HepG2 (cell line): ENCODE data around the gene MOB3C. TPM values are rescaled to one million over a fixed set of nuclear protein-coding genes. Genes with fewer than 3 reads are reported as not detected.

Source experiments
- BATF2 ChIP-seq: sonication (generic); formaldehyde crosslinking; IDR thresholded peaks from 2 replicates; pipeline ENCODE4 v1.8.0; 2022; ENCODE audit warnings: mild to moderate bottlenecking, missing genetic modification reagents, moderate library complexity
- BHLHE40 ChIP-seq: IDR thresholded peaks from 2 replicates; pipeline ENCODE4 v1.6.1; 2011; ENCODE audit warnings: low read length, improper control_type of control experiment
- BRF2 ChIP-seq: sonication (generic); formaldehyde crosslinking; IDR thresholded peaks from 2 replicates; pipeline ENCODE4 v1.8.1; 2022; ENCODE audit warnings: mild to moderate bottlenecking, missing genetic modification reagents
- GLI4 ChIP-seq: sonication (generic); formaldehyde crosslinking; IDR thresholded peaks from 2 replicates; pipeline ENCODE4 v1.5.1; 2020; ENCODE audit warnings: missing genetic modification reagents, mild to moderate bottlenecking, moderate library complexity, borderline replicate concordance
- HNF4G ChIP-seq, 2 experiments: sonication (generic) in 1 of 2; formaldehyde crosslinking in 1 of 2; IDR thresholded peaks; 2 replicates each; pipeline versions ENCODE4 v1.4.0 to v1.6.1; 2011 to 2020; ENCODE audit warnings: borderline replicate concordance in 2 of 2, low read depth in 2 of 2, mild to moderate bottlenecking in 2 of 2, low read length in 1 of 2, missing genetic modification reagents in 1 of 2, moderate library complexity in 1 of 2
- HOXA9 ChIP-seq: sonication (generic); formaldehyde crosslinking; IDR thresholded peaks from 2 replicates; pipeline ENCODE4 v1.8.1; 2022; ENCODE audit warnings: missing genetic modification reagents, mild to moderate bottlenecking, moderate library complexity, borderline replicate concordance
- KAT2B ChIP-seq: fragments of 150-350 bp; IDR thresholded peaks from 2 replicates; pipeline ENCODE4 v1.6.1; 2014; ENCODE audit warnings: low read depth, low read length, borderline replicate concordance
- MAZ ChIP-seq, 2 experiments: sonication (generic) in 1 of 2; formaldehyde crosslinking in 1 of 2; IDR thresholded peaks; 2 replicates each; pipeline versions ENCODE4 v1.5.0 to v1.6.1; 2012 to 2020; ENCODE audit warnings: low read depth in 2 of 2, mild to moderate bottlenecking in 2 of 2, borderline replicate concordance in 1 of 2, improper control_type of control experiment in 1 of 2, low read length in 1 of 2, missing genetic modification reagents in 1 of 2, moderate library complexity in 1 of 2
- NR2C2 ChIP-seq: sonication (generic); formaldehyde crosslinking; IDR thresholded peaks from 2 replicates; pipeline ENCODE4 v1.4.0; 2020; ENCODE audit warnings: missing genetic modification reagents, mild to moderate bottlenecking, moderate library complexity, borderline replicate concordance
- SMAD1 ChIP-seq: sonication (generic); formaldehyde crosslinking; IDR thresholded peaks from 2 replicates; pipeline ENCODE4 v1.4.0; 2020; ENCODE audit warnings: missing genetic modification reagents, low read depth, mild to moderate bottlenecking, borderline replicate concordance
- STAG1 ChIP-seq: sonication (generic); formaldehyde crosslinking; IDR thresholded peaks from 2 replicates; pipeline ENCODE4 v1.4.0; 2020; ENCODE audit warnings: missing genetic modification reagents
- YEATS4 ChIP-seq: sonication (generic); formaldehyde crosslinking; IDR thresholded peaks from 2 replicates; pipeline ENCODE4 v1.4.0; 2020; ENCODE audit warnings: missing genetic modification reagents, borderline replicate concordance
- ZBTB1 ChIP-seq: sonication (generic); formaldehyde crosslinking; IDR thresholded peaks from 2 replicates; pipeline ENCODE4 v1.4.0; 2020; ENCODE audit warnings: missing genetic modification reagents, borderline replicate concordance
- ZNF264 ChIP-seq: sonication (generic); formaldehyde crosslinking; IDR thresholded peaks from 2 replicates; pipeline ENCODE4 v1.4.0; 2020; ENCODE audit warnings: missing genetic modification reagents
- ZNF337 ChIP-seq: sonication (generic); formaldehyde crosslinking; IDR thresholded peaks from 2 replicates; pipeline ENCODE4 v1.5.1; 2020; ENCODE audit warnings: missing genetic modification reagents, low read depth, mild to moderate bottlenecking, borderline replicate concordance
- ZNF343 ChIP-seq: sonication (generic); formaldehyde crosslinking; IDR thresholded peaks from 2 replicates; pipeline ENCODE4 v1.4.0; 2020; ENCODE audit warnings: mild to moderate bottlenecking, missing genetic modification reagents
- ZNF350 ChIP-seq: sonication (generic); formaldehyde crosslinking; IDR thresholded peaks from 2 replicates; pipeline ENCODE4 v1.4.0; 2020; ENCODE audit warnings: mild to moderate bottlenecking, low read depth, missing genetic modification reagents, borderline replicate concordance
- polyA plus RNA-seq, 8 experiments: library from polyadenylated mRNA; depleted of rRNA in 3 of 8; stranded (reverse) in 7 of 8; unstranded in 1 of 8; fragments of >200 nt; fragmentation: Illumina TruSeq in 4 of 8; extraction: Trizol in 4 of 8; gene quantifications; 2 replicates each; pipeline versions ENCODE4 v1.2.1 to v1.2.3, GENCODE V29; 2011 to 2016; ENCODE audit warnings: low read depth in 4 of 8, missing spikeins in 1 of 8, mixed read lengths in 1 of 8; ENCODE audit not compliant: insufficient read depth in 1 of 8
- total RNA-seq, 5 experiments: library from RNA; depleted of rRNA; stranded (reverse); fragments of >200 nt; fragmentation: Illumina TruSeq; extraction: Trizol; gene quantifications; 2 replicates each; pipeline ENCODE4 v1.2.3, GENCODE V29; 2016; ENCODE audit warnings: low read depth in 1 of 5
- TF ChIP-seq, protein P1 (sequence below): sonication (generic); formaldehyde crosslinking; IDR thresholded peaks from 2 replicates; pipeline ENCODE4 v1.8.1; 2022; ENCODE audit warnings: low read depth, mild to moderate bottlenecking, missing genetic modification reagents
- TF ChIP-seq, protein P2 (sequence below): sonication (generic); formaldehyde crosslinking; IDR thresholded peaks from 2 replicates; pipeline ENCODE4 v1.9.0; 2021; ENCODE audit warnings: missing genetic modification reagents, mild to moderate bottlenecking, borderline replicate concordance

MOB3C gene
- total and polyA plus RNA-seq, 2 of the 13 experiments (the other 11 are each of a cell fraction or from before 2014, with no cell fraction given) = 3.5 to 4.1 TPM

DNA sequence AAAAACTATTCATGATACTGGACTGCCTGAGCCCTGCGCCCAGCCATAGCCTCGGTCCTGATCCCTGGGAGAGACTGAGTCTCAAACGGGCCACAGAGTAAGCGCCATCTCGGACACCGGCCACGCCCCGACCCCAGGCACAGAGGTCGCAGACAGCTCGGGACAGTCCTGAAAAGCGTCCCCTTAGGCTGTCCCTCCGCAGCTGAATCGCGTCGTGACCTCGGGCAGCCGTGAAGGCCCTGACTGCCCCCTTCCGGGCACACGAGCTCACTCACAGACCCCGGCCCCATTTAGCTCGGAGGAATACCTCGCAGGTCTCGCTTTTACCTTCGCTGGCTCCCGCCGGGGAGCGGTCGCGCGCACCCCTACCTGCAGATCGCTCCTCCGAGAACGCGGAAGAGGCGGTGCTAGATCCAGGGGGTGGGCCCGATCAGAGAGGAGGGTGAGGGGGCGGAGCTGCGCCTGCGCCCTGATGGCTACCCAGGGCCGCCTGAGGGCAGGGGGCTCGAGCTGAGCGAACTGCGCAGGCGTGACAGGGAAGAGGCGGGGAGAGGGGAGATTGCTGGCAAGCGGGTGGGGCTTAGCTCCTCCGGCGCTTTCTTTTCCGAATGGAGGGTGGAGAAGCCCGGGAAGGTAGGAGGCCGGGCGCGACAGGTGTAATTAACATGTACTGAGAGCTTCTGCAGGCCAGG lies 12.6 kb downstream of the MOB3C start, which contains the start of gene MKNK1 (continued):
- TF ChIP-seq ZNF264 (CRISPR knock-in tag) = peak; percentile 64
- TF ChIP-seq YEATS4 (CRISPR knock-in tag) = peak; percentile 89
- TF ChIP-seq, protein P1, sequence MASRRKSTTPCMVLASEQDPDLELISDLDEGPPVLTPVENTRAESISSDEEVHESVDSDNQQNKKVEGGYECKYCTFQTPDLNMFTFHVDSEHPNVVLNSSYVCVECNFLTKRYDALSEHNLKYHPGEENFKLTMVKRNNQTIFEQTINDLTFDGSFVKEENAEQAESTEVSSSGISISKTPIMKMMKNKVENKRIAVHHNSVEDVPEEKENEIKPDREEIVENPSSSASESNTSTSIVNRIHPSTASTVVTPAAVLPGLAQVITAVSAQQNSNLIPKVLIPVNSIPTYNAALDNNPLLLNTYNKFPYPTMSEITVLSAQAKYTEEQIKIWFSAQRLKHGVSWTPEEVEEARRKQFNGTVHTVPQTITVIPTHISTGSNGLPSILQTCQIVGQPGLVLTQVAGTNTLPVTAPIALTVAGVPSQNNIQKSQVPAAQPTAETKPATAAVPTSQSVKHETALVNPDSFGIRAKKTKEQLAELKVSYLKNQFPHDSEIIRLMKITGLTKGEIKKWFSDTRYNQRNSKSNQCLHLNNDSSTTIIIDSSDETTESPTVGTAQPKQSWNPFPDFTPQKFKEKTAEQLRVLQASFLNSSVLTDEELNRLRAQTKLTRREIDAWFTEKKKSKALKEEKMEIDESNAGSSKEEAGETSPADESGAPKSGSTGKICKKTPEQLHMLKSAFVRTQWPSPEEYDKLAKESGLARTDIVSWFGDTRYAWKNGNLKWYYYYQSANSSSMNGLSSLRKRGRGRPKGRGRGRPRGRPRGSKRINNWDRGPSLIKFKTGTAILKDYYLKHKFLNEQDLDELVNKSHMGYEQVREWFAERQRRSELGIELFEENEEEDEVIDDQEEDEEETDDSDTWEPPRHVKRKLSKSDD (CRISPR knock-in tag) = no peak
- no peak for TF ChIP-seq HOXA9
- TF ChIP-seq STAG1 (CRISPR knock-in tag) = no peak
- TF ChIP-seq BHLHE40 = no peak
- TF ChIP-seq BATF2 = no peak
- TF ChIP-seq ZNF350 (CRISPR knock-in tag) = peak; percentile 85
- TF ChIP-seq MAZ (IDR thresholded peaks at IDR 0.05; ENCODE audit: borderline replicate concordance, low read depth, low read length) = peak; percentile 71; the same call in 1 of the 2 replicates
- TF ChIP-seq MAZ (CRISPR knock-in tag; IDR thresholded peaks at IDR 0.05; ENCODE audit: low read depth) = peak; percentile 53; the same call in 1 of the 2 replicates
- no peak for TF ChIP-seq ZNF337 (CRISPR knock-in tag)
- TF ChIP-seq SMAD1 (CRISPR knock-in tag) = no peak
- TF ChIP-seq, protein P2, sequence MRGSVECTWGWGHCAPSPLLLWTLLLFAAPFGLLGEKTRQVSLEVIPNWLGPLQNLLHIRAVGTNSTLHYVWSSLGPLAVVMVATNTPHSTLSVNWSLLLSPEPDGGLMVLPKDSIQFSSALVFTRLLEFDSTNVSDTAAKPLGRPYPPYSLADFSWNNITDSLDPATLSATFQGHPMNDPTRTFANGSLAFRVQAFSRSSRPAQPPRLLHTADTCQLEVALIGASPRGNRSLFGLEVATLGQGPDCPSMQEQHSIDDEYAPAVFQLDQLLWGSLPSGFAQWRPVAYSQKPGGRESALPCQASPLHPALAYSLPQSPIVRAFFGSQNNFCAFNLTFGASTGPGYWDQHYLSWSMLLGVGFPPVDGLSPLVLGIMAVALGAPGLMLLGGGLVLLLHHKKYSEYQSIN = no peak
- no peak for TF ChIP-seq HNF4G (IDR thresholded peaks at IDR 0.05; ENCODE audit: borderline replicate concordance, low read depth, low read length)
- no peak for TF ChIP-seq HNF4G (CRISPR knock-in tag; IDR thresholded peaks at IDR 0.05; ENCODE audit: borderline replicate concordance, low read depth)
- TF ChIP-seq NR2C2 (CRISPR knock-in tag) = peak; percentile 37; the same call in 1 of the 2 replicates
- TF ChIP-seq GLI4 (CRISPR knock-in tag) = peak; percentile 69; the same call in 1 of the 2 replicates
- no peak for TF ChIP-seq ZBTB1
- no peak for TF ChIP-seq ZNF343 (CRISPR knock-in tag)
- TF ChIP-seq BRF2 (CRISPR knock-in tag) = no peak
- TF ChIP-seq KAT2B = no peak
